Thoracic aorta (tissue), 2 donors: ENCODE results near the gene C5AR2. TPM values are rescaled to one million over a fixed set of nuclear protein-coding genes. Genes with fewer than 3 reads are reported as not detected.

ENCODE experiments used
- ATAC-seq: fragments of 150-250 bp; one replicate; pipeline ENCODE4 v1.8.0; 2017; ENCODE audit warnings: low read depth; ENCODE audit not compliant: insufficient number of reproducible peaks, low FRiP score
- DNase-seq: peaks from one replicate; pipeline ENCODE4 v3.0.0-alpha.2; 2020; ENCODE audit warnings: low spot score
- H3K27ac ChIP-seq, 2 donors: fragments of 200-600 bp; sonication (generic); 1 replicate in 1 of 2; 2 replicates in 1 of 2; pipeline ENCODE4 v1.5.1; 2016; ENCODE audit warnings: mild to moderate bottlenecking in 2 of 2, moderate library complexity in 2 of 2
- H3K27me3 ChIP-seq: fragments of 200-600 bp; sonication (generic); replicated peaks from 2 replicates; pipeline ENCODE4 v1.6.0; 2016; ENCODE audit warnings: mild to moderate bottlenecking; ENCODE audit not compliant: insufficient read depth
- H3K36me3 ChIP-seq: fragments of 200-600 bp; sonication (generic); one replicate; pipeline ENCODE4 v1.5.1; 2016
- H3K4me1 ChIP-seq, 2 donors: fragments of 200-600 bp; sonication (generic); 1 replicate in 1 of 2; 2 replicates in 1 of 2; pipeline versions ENCODE4 v1.5.1 to v1.6.0; 2016; ENCODE audit warnings: low read depth in 2 of 2, mild to moderate bottlenecking in 1 of 2; ENCODE audit not compliant: control insufficient read depth in 1 of 2
- H3K4me3 ChIP-seq: fragments of 200-600 bp; sonication (generic); 2 replicates; pipeline ENCODE4 v1.5.1; 2016; ENCODE audit warnings: mild to moderate bottlenecking
- H3K9me3 ChIP-seq: fragments of 200-600 bp; sonication (generic); 2 replicates; pipeline ENCODE4 v1.5.1; 2016
- CTCF ChIP-seq: fragments of 200-600 bp; sonication (generic); IDR thresholded peaks from one replicate; pipeline ENCODE4 v1.5.1; 2019; ENCODE audit warnings: antibody characterized with exemption
- total RNA-seq, 2 donors: library from RNA; depleted of rRNA; stranded (reverse); fragments of >200 nt; gene quantifications; one replicate each; pipeline versions ENCODE4 v1.1.0 to v1.2.3, GENCODE V29; 2016

Gene C5AR2
- total RNA-seq, 2 donors from 2014 or later = 10.3 to 25.7 TPM

GRCh38 chr19:47339196-47339880, 7.4 kb downstream of the C5AR2 start:
- no peaks in the 10 kb centered on the region for H3K36me3 ChIP-seq
- no peaks in the 10 kb centered on the region for H3K9me3 ChIP-seq
- no peak for ATAC-seq
- no peak overlapping the region for H3K4me3 ChIP-seq
- H3K27ac ChIP-seq = no peak overlapping the region
- DNase-seq = no peak
- no peak for TF ChIP-seq CTCF
- H3K27me3 ChIP-seq = no peaks in the 10 kb centered on the region
- no peaks in the 10 kb centered on the region for H3K4me1 ChIP-seq

- no peak for TF ChIP-seq CTCF
These were observed 8.7 kb downstream of the C5AR2 start for GRCh38 chr19:47340477-47341208.

GRCh38 chr19:47341734-47342133, 9.8 kb downstream of the C5AR2 start:
- no peak overlapping the region for H3K4me3 ChIP-seq
- no peaks in the 10 kb centered on the region for H3K36me3 ChIP-seq
- no peak for TF ChIP-seq CTCF
- H3K9me3 ChIP-seq = no peaks in the 10 kb centered on the region
- H3K27ac ChIP-seq = no peak overlapping the region
- H3K27me3 ChIP-seq = no peaks in the 10 kb centered on the region
- ATAC-seq (no peak), DNase-seq (no peak)
- H3K4me1 ChIP-seq = no peaks in the 10 kb centered on the region

More at GRCh38 chr19:47340477-47341208, 8.7 kb downstream of the C5AR2 start:
- H3K36me3 ChIP-seq = no peaks in the 10 kb centered on the region
- no peak overlapping the region for H3K27ac ChIP-seq
- H3K4me1 ChIP-seq = no peaks in the 10 kb centered on the region
- H3K27me3 ChIP-seq = no peaks in the 10 kb centered on the region
- no peak overlapping the region for H3K4me3 ChIP-seq
- ATAC-seq (no peak), DNase-seq (no peak)
- H3K9me3 ChIP-seq = no peaks in the 10 kb centered on the region

- H3K36me3 ChIP-seq = no peaks in the 10 kb centered on the region
These were observed 11.3 kb downstream of the C5AR2 start for GRCh38 chr19:47343194-47343802.

More at GRCh38 chr19:47343194-47343802, 11.3 kb downstream of the C5AR2 start:
- Histone ChIP-seq H3K27ac (no peak overlapping the region), H3K4me3 (no peak overlapping the region), H3K4me1 (peaks cover 0 to under 1% of the 10 kb centered on the region in 2 donors), H3K27me3 (no peaks in the 10 kb centered on the region), H3K9me3 (no peaks in the 10 kb centered on the region)
- no peak for DNase-seq
- TF ChIP-seq CTCF = no peak
- no peak for ATAC-seq
